GM12878 (cell line): ENCODE results near the gene DISP2.

Experiments
- EP300 ChIP-seq, 2 experiments: fragments of 150-350 bp in 1 of 2; IDR thresholded peaks; 2 replicates each; pipeline ENCODE4 v1.6.1; 2011 to 2012; ENCODE audit warnings: low read depth in 2 of 2, low read length in 2 of 2, borderline replicate concordance in 1 of 2, improper control_type of control experiment in 1 of 2, inconsistent platforms in 1 of 2; ENCODE audit not compliant: control insufficient read depth in 1 of 2
- FOXK2 ChIP-seq: fragments of 450-650 bp; IDR thresholded peaks from 2 replicates; pipeline ENCODE4 v1.6.1; 2017; ENCODE audit warnings: mild to moderate bottlenecking, moderate library complexity
- MYC ChIP-seq: IDR thresholded peaks from 2 replicates; pipeline ENCODE4 v1.6.1; 2011; ENCODE audit warnings: mild to moderate bottlenecking, low read length, moderate library complexity, inconsistent platforms; ENCODE audit not compliant: insufficient read depth, insufficient replicate concordance, insufficient read length, severe bottlenecking
- POLR2A ChIP-seq: IDR thresholded peaks from 2 replicates; pipeline ENCODE4 v1.6.1; 2011; ENCODE audit warnings: low read depth, mild to moderate bottlenecking, low read length
- POLR2AphosphoS5 ChIP-seq: IDR thresholded peaks from 2 replicates; pipeline ENCODE4 v1.6.1; 2011; ENCODE audit warnings: mild to moderate bottlenecking, low read length, inconsistent platforms
- SMAD1 ChIP-seq: fragments of 450-650 bp; IDR thresholded peaks from 2 replicates; pipeline ENCODE4 v1.6.1; 2018; ENCODE audit warnings: mild to moderate bottlenecking, low read depth; ENCODE audit not compliant: partially characterized antibody
- SP1 ChIP-seq: IDR thresholded peaks from one replicate; pipeline ENCODE4 v1.6.1; 2011; ENCODE audit warnings: low read depth, low read length
- USF1 ChIP-seq: IDR thresholded peaks from 2 replicates; pipeline ENCODE4 v1.6.1; 2011; ENCODE audit warnings: borderline replicate concordance, low read depth, mild to moderate bottlenecking, moderate library complexity, mixed read lengths, low read length; ENCODE audit not compliant: insufficient read depth; ENCODE audit errors: extremely low read length
- ZNF24 ChIP-seq: fragments of 450-650 bp; IDR thresholded peaks from 2 replicates; pipeline ENCODE4 v1.6.1; 2017; ENCODE audit warnings: antibody characterized with exemption, mild to moderate bottlenecking

GRCh38 chr15:40421246-40422157, 63.5 kb downstream of the DISP2 start:
- TF ChIP-seq FOXK2 (no peak), EP300 (IDR thresholded peaks at IDR 0.05; ENCODE audit: borderline replicate concordance in 1 of 2, control insufficient read depth in 1 of 2, low read depth in 2 of 2, low read length in 2 of 2) (no peak), POLR2AphosphoS5 (no peak), USF1 (no peak), POLR2A (peak; percentile 73), SMAD1 (no peak), SP1 (peak; percentile 26), ZNF24 (no peak), MYC (no peak)
